Subcutaneous abdominal adipose tissue (tissue), 5 donors: ENCODE results near the gene STKLD1.

ENCODE experiments used
- H3K27ac ChIP-seq: one replicate; pipeline ENCODE4 v1.7.0; 2013; ENCODE audit warnings: low read depth, mild to moderate bottlenecking, inconsistent platforms, low read length, moderate library complexity
- H3K27me3 ChIP-seq, 5 donors: one replicate each; pipeline ENCODE4 v1.7.0; 2013; ENCODE audit warnings: low read length in 5 of 5, inconsistent platforms in 1 of 5; ENCODE audit not compliant: control insufficient read depth in 5 of 5, insufficient read depth in 4 of 5
- H3K36me3 ChIP-seq, 5 donors: one replicate each; pipeline ENCODE4 v1.7.0; 2013; ENCODE audit warnings: low read length in 5 of 5; ENCODE audit not compliant: control insufficient read depth in 5 of 5, insufficient read depth in 5 of 5
- H3K4me1 ChIP-seq, 5 donors: one replicate each; pipeline ENCODE4 v1.7.0; 2013; ENCODE audit warnings: low read length in 5 of 5, mild to moderate bottlenecking in 3 of 5, moderate library complexity in 1 of 5; ENCODE audit not compliant: control insufficient read depth in 5 of 5, insufficient read depth in 5 of 5
- H3K4me3 ChIP-seq, 5 donors: one replicate each; pipeline ENCODE4 v1.7.0; 2013; ENCODE audit warnings: low read length in 5 of 5, low read depth in 1 of 5
- H3K9ac ChIP-seq, 5 donors: one replicate each; pipeline ENCODE4 v1.7.0; 2013; ENCODE audit warnings: low read length in 5 of 5, mild to moderate bottlenecking in 4 of 5, moderate library complexity in 3 of 5
- H3K9me3 ChIP-seq, 5 donors: one replicate each; pipeline ENCODE4 v1.7.0; 2013; ENCODE audit warnings: low read length in 5 of 5; ENCODE audit not compliant: control insufficient read depth in 5 of 5
- donor health status: healthy.
- donor health status: healthy.
- donor health status: healthy.
- donor health status: healthy.
- donor health status: healthy.

The STKLD1 gene

DNA sequence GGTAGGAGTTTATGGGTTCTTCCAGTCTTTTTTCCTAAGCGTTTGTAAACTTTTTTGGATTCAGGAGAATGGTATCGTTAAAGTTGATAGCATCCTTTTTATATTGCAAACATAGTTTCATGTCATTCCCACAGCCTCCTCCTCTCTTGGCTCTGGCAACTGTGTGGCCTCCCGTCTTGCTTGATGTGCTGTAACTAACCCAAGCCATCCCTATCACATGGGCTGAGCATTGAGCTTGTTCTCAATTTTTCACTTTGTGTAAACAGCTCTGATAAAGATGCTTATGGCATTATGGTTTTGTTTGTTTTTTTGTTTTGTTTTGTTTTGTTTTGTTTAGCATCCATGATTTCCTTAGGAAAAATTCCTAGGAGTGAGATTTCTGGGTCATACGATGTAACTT lies 4.6 kb downstream of the STKLD1 start:
- H3K4me1 ChIP-seq: peaks cover 2 to 15% (median 8%) of the 10 kb centered on the region in 5 donors
- no peaks in the 10 kb centered on the region for H3K36me3 ChIP-seq
- H3K9me3 ChIP-seq: peaks cover 0 to 8% (median 2%) of the 10 kb centered on the region in 5 donors
- H3K9ac ChIP-seq: no peak overlapping the region
- H3K4me3 ChIP-seq: no peak overlapping the region
- no peak overlapping the region for H3K27ac ChIP-seq
- no peaks in the 10 kb centered on the region for H3K27me3 ChIP-seq

DNA sequence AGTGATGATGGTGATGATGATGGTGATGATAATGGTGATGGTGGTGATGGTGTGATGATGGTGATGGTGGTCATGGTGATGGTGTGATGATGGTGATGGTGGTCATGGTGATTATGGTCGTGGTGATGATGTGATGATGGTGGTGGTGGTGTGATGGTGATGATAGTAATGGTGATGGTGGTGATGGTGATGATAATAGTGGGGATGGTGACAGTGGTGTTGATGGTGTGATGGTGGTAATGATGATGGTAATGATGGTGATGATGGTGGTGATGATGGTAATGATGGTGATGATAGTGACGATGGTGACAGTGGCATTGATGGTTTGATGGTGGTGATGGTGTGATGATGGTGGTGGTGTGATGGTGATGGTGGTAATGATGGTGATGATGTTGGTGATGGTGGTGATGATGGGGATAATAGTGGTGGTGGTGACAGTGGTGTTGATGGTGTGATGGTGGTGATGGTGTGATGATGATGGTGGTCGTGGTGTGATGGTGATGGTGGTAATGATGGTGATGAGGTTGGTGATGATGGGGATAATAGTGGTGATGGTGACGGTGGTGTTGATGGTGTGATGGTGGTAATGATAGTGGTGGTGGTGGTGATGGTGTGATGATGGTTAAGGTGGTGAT lies 6.5 kb downstream of the STKLD1 start:
- no peaks in the 10 kb centered on the region for H3K27me3 ChIP-seq
- H3K4me1 ChIP-seq: peaks cover 0 to 7% (median 2%) of the 10 kb centered on the region in 5 donors
- no peak overlapping the region for H3K9ac ChIP-seq
- H3K36me3 ChIP-seq: no peaks in the 10 kb centered on the region
- peaks cover 0 to 8% (median 2%) of the 10 kb centered on the region in 5 donors for H3K9me3 ChIP-seq
- H3K4me3 ChIP-seq: no peak overlapping the region
- H3K27ac ChIP-seq: no peak overlapping the region

DNA sequence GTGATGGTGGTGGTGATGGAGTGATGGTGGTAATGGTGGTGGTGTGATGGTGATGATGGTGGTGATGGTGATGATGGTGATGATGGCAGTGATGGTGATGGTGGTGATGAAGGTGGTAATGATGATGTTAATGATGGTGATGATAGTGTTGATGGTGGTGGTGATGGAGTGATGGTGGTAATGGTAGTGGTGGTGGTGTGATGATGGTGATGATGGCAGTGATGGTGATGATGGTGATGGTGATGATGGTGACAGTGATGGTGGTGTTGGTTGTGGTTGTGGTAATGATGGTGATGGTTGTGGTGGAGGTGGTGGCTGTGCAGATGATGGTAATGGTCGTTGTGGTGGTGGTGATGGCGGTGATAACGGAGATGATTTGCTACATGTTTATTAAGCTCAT lies 7.3 kb downstream of the STKLD1 start:
- H3K4me1 ChIP-seq: peaks cover 0 to under 1% (median 0%) of the 10 kb centered on the region in 5 donors
- no peak overlapping the region for H3K9ac ChIP-seq
- H3K9me3 ChIP-seq: peaks cover 0 to under 1% (median 0%) of the 10 kb centered on the region in 5 donors
- no peak overlapping the region for H3K27ac ChIP-seq
- H3K27me3 ChIP-seq: no peaks in the 10 kb centered on the region
- H3K4me3 ChIP-seq: no peak overlapping the region
- H3K36me3 ChIP-seq: no peaks in the 10 kb centered on the region

DNA sequence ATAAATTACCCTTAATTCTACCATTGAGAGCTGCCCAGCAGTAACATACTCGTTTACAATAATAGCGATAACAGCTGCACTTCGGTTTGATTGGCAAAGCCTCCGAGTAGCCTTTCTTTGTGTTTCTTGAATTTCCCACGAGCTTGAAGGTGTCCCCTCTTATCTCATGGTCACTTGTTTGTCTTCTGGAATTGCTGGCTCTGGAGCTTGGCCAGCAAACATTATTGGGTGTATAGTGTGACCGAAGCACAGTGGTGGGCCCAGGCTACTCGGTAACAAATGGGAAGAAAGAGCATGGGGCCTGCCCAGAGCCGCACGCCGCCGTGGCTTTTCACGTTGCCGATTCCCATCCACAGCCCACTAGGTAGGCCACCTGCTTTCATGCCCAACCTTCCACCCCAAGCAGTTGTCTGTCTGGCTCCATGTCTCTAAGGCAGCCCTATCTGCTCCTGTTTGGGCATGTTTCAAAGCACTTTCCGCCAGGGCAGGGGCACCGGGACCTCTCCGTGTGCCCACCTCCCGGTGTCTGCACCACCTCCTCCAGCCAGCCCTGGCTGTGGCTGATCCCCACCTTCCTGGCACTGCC lies 8.7 kb downstream of the STKLD1 start:
- H3K27me3 ChIP-seq: peaks cover 0 to 2% (median 0%) of the 10 kb centered on the region in 5 donors
- no peaks in the 10 kb centered on the region for H3K9me3 ChIP-seq
- H3K4me1 ChIP-seq: no peaks in the 10 kb centered on the region
- no peak overlapping the region for H3K4me3 ChIP-seq
- H3K27ac ChIP-seq: no peak overlapping the region
- no peaks in the 10 kb centered on the region for H3K36me3 ChIP-seq
- H3K9ac ChIP-seq: no peak overlapping the region

DNA sequence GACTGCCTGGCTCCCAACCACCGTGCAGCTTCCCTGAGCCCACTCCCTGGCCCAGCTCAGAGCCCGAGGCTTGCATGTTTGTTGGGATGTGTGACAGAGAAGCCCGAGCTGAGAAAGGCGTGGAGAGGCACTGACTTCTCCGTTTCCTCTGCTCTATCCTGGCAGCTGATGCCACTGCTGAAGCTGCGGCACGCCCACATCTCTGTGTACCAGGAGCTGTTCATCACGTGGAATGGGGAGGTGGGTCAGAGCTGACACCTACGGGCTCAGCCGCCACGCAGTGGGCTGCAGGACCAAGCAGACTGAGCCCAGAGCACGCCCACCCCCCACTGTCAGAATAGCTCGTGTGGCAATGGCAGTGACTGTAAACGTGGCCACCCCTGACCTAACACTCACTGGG lies 9.3 kb downstream of the STKLD1 start:
- no peaks in the 10 kb centered on the region for H3K36me3 ChIP-seq
- H3K9ac ChIP-seq: no peak overlapping the region
- no peaks in the 10 kb centered on the region for H3K4me1 ChIP-seq
- H3K9me3 ChIP-seq: no peaks in the 10 kb centered on the region
- no peak overlapping the region for H3K27ac ChIP-seq
- peaks cover 0 to 4% (median under 1%) of the 10 kb centered on the region in 5 donors for H3K27me3 ChIP-seq
- no peak overlapping the region for H3K4me3 ChIP-seq

DNA sequence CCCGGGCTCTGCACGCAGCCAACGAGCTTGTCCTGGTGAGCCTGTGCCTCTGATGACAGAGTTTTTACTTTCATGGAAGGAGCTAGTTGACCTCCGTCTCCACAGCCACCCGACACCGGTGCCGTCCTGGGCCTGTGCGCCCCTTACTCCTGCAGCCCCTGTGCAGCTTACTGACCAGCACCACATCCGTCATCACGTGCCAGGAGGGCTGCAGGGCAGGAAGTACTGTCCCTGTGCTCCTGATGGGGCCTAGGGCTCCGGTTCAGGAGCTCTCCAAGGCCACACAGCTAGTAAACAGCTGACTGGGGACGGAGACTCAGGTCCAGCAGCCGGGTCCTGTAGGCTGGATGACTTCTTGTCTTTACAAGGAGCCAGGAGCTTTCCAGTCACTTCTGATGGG lies 10.2 kb downstream of the STKLD1 start:
- Histone ChIP-seq H3K27me3 (peaks cover 0 to 7% (median 5%) of the 10 kb centered on the region in 5 donors), H3K9ac (no peak overlapping the region), H3K27ac (no peak overlapping the region), H3K36me3 (no peaks in the 10 kb centered on the region), H3K4me1 (no peaks in the 10 kb centered on the region), H3K4me3 (no peak overlapping the region), H3K9me3 (no peaks in the 10 kb centered on the region)

DNA sequence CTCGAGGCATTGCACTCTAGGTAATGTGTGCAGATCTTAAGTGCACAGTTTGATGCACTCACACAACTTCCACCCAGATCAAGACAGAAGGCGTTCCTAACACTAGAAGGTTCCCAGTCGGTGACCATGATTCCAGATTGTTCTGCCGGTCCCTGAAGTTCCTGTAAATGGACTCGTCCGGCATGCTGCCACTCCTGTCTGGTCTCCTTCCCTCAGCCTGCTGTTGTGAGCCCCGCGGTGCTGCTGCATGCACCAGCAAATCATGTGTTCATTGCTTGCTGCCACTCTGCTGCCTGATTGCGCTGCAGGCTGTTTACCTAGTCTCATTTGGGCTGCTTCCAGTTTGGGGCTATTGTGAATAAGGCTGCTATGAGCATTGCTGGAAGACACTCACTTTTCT lies 11.5 kb downstream of the STKLD1 start:
- Histone ChIP-seq H3K4me1 (no peaks in the 10 kb centered on the region), H3K9ac (no peak overlapping the region), H3K4me3 (no peak overlapping the region), H3K9me3 (no peaks in the 10 kb centered on the region), H3K36me3 (no peaks in the 10 kb centered on the region), H3K27me3 (peaks cover 0 to 7% (median 5%) of the 10 kb centered on the region in 5 donors), H3K27ac (no peak overlapping the region)

DNA sequence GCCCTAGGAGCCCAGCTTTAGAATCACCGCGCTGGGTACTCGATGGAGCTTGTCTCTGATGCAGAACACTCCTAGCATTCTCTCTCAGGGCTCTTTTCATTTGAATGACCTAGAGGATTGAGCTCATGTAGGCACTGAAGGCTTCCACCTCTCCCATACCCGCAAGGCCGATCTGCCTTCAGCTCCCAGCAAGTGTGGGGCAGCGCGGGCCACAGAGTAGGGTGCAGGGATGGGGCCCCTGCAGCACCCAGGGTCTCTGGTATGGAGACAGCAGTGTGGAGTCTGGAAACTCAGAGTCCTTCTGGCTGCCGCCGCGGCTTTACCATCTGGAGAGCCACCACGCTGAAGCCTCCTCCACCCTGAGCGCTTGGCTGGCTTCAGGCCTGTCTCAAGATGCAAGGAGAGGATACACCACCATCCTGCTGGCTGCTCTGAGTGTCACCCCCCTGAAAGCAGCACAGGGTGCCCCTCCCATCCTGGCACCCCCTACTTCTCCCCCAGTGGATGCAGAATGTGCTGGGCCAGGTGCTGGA lies 12.9 kb downstream of the STKLD1 start:
- Histone ChIP-seq H3K27me3 (peaks cover 5 to 14% (median 10%) of the 10 kb centered on the region in 5 donors), H3K36me3 (no peaks in the 10 kb centered on the region), H3K9ac (no peak overlapping the region), H3K4me1 (no peaks in the 10 kb centered on the region), H3K4me3 (no peak overlapping the region), H3K27ac (no peak overlapping the region), H3K9me3 (no peaks in the 10 kb centered on the region)

DNA sequence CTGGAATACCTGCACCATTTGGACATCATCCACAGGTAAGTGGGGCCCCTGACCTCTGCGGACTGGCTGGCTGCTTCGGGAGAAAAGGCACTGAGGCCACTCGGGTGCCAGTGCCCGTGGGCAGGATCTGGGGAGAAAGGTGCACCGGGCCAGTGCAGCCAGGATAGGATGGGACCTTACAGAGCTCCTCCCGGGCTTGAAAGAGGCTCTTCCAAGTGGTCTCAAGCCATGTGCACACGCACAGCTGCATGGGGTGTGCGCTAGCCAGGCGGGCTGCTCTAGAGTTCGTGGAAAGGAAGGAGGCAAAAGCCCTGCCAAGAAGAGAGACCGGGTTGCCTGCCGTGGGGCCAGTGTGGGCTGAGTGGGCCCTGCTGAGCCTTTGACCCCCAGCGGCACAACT lies 13.4 kb downstream of the STKLD1 start:
- Histone ChIP-seq H3K9ac (no peak overlapping the region), H3K36me3 (no peaks in the 10 kb centered on the region), H3K4me3 (no peak overlapping the region), H3K9me3 (no peaks in the 10 kb centered on the region), H3K27ac (no peak overlapping the region), H3K27me3 (peaks cover 10 to 19% (median 14%) of the 10 kb centered on the region in 5 donors), H3K4me1 (no peaks in the 10 kb centered on the region)

DNA sequence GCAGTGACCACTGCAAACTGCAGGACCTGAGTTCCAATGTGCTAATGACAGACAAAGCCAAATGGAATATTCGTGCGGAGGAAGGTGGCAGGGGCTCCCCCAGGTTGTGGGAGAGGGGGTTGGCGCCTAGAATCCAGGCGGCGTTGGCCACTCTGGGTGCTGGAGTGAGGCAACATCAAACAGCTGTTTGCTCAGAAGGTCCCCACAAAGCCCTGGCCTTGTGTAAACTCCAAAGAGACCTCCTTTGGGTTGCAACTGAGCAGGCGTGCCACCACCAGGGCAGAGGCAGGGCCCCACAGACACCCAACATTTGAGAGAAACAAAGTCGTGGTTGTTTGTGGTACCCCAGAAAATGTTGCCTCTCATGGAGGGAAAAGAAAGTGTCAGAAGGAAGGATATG lies 14.5 kb downstream of the STKLD1 start:
- Histone ChIP-seq H3K27ac (no peak overlapping the region), H3K9ac (no peak overlapping the region), H3K27me3 (peaks cover 18 to 25% (median 23%) of the 10 kb centered on the region in 5 donors), H3K36me3 (no peaks in the 10 kb centered on the region), H3K9me3 (no peaks in the 10 kb centered on the region), H3K4me1 (no peaks in the 10 kb centered on the region), H3K4me3 (no peak overlapping the region)
